Activated T-cell treated with anti-CD3 and anti-CD28 coated beads, Interleukin-2, amount 50 U/mL, for 24 hours (primary cell): ENCODE measurements around the gene VWA8.
"Not testable (repeated sequence)": the region's sequence is repeated elsewhere in the genome, so short reads cannot be mapped to it uniquely, and the experiment has no call there.

ENCODE experiments used
- DNase-seq: peaks from one replicate; pipeline ENCODE4 v3.0.0-alpha.2; 2020
- H3K27ac Mint-ChIP-seq: 2 replicates; pipeline ENCODE4 v1.8.0; 2020; ENCODE audit warnings: mild to moderate bottlenecking, mixed read lengths
- H3K27me3 Mint-ChIP-seq: 2 replicates; pipeline ENCODE4 v1.8.0; 2020; ENCODE audit warnings: mixed read lengths
- H3K36me3 Mint-ChIP-seq: 2 replicates; pipeline ENCODE4 v1.8.0; 2020; ENCODE audit warnings: low read depth, mixed read lengths
- H3K4me1 Mint-ChIP-seq: 2 replicates; pipeline ENCODE4 v1.8.0; 2020; ENCODE audit warnings: low read depth, mixed read lengths
- H3K4me3 Mint-ChIP-seq: 2 replicates; pipeline ENCODE4 v1.8.0; 2020; ENCODE audit warnings: mild to moderate bottlenecking, moderate library complexity, mixed read lengths
- H3K9me3 Mint-ChIP-seq: 2 replicates; pipeline ENCODE4 v1.8.0; 2020; ENCODE audit warnings: mixed read lengths

The VWA8 gene

DNA sequence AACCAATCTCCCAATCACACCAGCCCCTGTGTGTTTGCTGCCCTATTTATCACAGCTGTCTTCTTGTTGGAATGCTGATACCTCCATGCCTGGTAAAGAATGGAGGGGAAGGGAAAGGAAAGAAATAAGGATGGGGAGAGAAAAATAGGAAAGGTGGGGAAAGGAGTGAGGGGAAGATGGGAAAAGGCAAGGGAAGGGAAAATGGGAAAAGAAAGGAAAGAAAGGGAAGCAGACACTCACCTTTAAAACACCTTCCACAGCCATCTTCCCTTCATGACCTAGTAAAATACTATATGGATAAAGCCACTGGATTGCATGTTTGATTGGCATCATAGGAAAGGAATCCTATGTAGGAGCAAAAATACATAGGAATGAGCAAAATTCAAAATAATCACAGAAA, 77.8 kb downstream of the VWA8 start:
- Mint-ChIP-seq H3K4me1 (no peaks in the 10 kb centered on the region), H3K36me3 (peaks cover 86% of the 10 kb centered on the region), H3K4me3 (no peak overlapping the region), H3K9me3 (no peaks in the 10 kb centered on the region), H3K27ac (no peak overlapping the region), H3K27me3 (no peaks in the 10 kb centered on the region)
- no peak for DNase-seq

DNA sequence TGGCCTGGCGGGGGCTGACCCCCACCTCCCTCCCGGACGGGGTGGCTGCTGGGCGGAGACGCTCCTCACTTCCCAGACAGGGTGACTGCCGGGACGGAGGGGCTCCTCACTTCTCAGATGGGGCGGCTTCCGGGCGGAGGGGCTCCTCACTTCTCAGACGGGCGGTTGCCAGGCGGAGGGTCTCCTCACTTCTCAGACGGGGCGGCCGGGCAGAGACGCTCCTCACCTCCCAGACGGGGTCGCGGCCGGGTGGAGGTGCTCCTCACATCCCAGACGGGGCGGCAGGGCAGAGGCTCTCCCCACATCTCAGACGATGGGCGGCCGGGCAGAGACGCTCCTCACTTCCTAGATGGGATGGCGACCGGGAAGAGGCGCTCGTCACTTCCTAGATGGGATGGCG, 79.0 kb downstream of the VWA8 start:
- H3K9me3 Mint-ChIP-seq, H3K27ac Mint-ChIP-seq, DNase-seq, H3K4me1 Mint-ChIP-seq, H3K27me3 Mint-ChIP-seq, H3K4me3 Mint-ChIP-seq: not testable (repeated sequence)
- H3K36me3 Mint-ChIP-seq: peaks cover 77% of the 10 kb centered on the region

GRCh38 chr13:41880966-41881365, 79.9 kb downstream of the VWA8 start:
- no peaks in the 10 kb centered on the region for H3K4me1 Mint-ChIP-seq
- H3K36me3 Mint-ChIP-seq: peaks cover 68% of the 10 kb centered on the region
- no peak overlapping the region for H3K4me3 Mint-ChIP-seq
- H3K27me3 Mint-ChIP-seq: no peaks in the 10 kb centered on the region
- no peak overlapping the region for H3K27ac Mint-ChIP-seq
- H3K9me3 Mint-ChIP-seq: no peaks in the 10 kb centered on the region
- no peak for DNase-seq

- Mint-ChIP-seq H3K4me3 (no peak overlapping the region), H3K36me3 (peaks cover 76% of the 10 kb centered on the region), H3K4me1 (peaks cover 5% of the 10 kb centered on the region), H3K9me3 (no peaks in the 10 kb centered on the region), H3K27me3 (no peaks in the 10 kb centered on the region), H3K27ac (no peak overlapping the region)
- no peak for DNase-seq
Observed at GRCh38 chr13:41864658-41865057, 96.3 kb downstream of the VWA8 start.

- H3K27ac Mint-ChIP-seq, H3K4me3 Mint-ChIP-seq, H3K9me3 Mint-ChIP-seq, DNase-seq, H3K4me1 Mint-ChIP-seq, H3K27me3 Mint-ChIP-seq: not testable (repeated sequence)
- H3K36me3 Mint-ChIP-seq: peaks cover 88% of the 10 kb centered on the region
Observed at GRCh38 chr13:41862659-41863058, 98.2 kb downstream of the VWA8 start.

DNA sequence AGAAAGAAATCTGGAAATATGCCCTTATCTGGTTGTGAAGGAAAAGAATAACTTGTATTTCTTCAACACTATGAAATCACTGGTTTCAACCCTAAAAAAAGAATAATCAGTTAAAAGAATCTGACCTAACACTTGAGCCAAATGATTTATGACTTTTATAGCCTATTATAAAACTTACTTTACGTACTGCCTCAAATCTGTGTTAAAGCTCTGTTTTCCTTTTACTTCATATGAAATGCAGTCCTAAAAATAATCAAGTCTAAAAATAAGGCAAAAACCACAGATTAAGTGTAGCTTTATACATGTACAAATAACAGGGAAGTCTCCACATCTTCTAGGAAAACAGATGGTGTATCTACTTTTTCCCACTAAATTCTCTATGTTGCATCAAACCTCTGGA, 101.3 kb downstream of the VWA8 start:
- Mint-ChIP-seq H3K4me3 (no peak overlapping the region), H3K27me3 (no peaks in the 10 kb centered on the region), H3K9me3 (no peaks in the 10 kb centered on the region), H3K4me1 (peaks cover 5% of the 10 kb centered on the region), H3K27ac (no peak overlapping the region), H3K36me3 (peaks cover 86% of the 10 kb centered on the region)
- DNase-seq: no peak

GRCh38 chr13:41858780-41859179, 102.1 kb downstream of the VWA8 start:
- Mint-ChIP-seq H3K4me1 (peaks cover 5% of the 10 kb centered on the region), H3K36me3 (peaks cover 84% of the 10 kb centered on the region), H3K27me3 (no peaks in the 10 kb centered on the region), H3K9me3 (no peaks in the 10 kb centered on the region), H3K27ac (no peak overlapping the region), H3K4me3 (no peak overlapping the region)
- DNase-seq: no peak

- Mint-ChIP-seq H3K9me3 (no peaks in the 10 kb centered on the region), H3K27me3 (no peaks in the 10 kb centered on the region), H3K4me3 (no peak overlapping the region), H3K27ac (no peak overlapping the region), H3K4me1 (no peaks in the 10 kb centered on the region), H3K36me3 (peaks cover 79% of the 10 kb centered on the region)
- DNase-seq: no peak
Observed at GRCh38 chr13:41854758-41855157, 106.2 kb downstream of the VWA8 start.

- Mint-ChIP-seq H3K9me3 (no peaks in the 10 kb centered on the region), H3K27ac (no peak overlapping the region), H3K27me3 (no peaks in the 10 kb centered on the region), H3K4me1 (no peaks in the 10 kb centered on the region), H3K36me3 (peaks cover 69% of the 10 kb centered on the region), H3K4me3 (no peak overlapping the region)
- no peak for DNase-seq
Observed at GRCh38 chr13:41851351-41851750, 109.6 kb downstream of the VWA8 start.

GRCh38 chr13:41848435-41849255, 112.3 kb downstream of the VWA8 start:
- H3K36me3 Mint-ChIP-seq: peaks cover 71% of the 10 kb centered on the region
- H3K4me3 Mint-ChIP-seq: no peak overlapping the region
- no peaks in the 10 kb centered on the region for H3K27me3 Mint-ChIP-seq
- H3K4me1 Mint-ChIP-seq: no peaks in the 10 kb centered on the region
- peak overlapping the region; percentile 51 for H3K27ac Mint-ChIP-seq
- no peak for DNase-seq
- H3K9me3 Mint-ChIP-seq: no peaks in the 10 kb centered on the region

DNA sequence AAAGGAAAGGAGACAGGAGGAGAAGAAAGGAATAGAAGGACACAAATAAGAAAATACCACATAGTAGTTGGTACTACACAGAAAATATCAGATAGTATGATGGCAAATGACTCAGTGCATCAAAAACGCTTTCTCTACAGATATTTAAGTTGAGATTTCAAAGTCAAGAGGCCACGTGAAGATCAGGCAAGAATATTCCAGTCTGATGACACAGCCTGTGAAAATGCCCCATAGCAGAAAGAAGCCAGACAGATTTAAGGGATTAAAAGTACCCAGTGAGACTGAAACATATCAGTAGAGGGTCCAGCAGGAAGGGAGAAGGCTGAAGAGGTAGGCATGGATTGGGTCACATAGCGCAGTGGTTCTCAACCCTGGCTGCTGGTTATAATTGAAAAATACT, 113.7 kb downstream of the VWA8 start:
- DNase-seq: no peak
- no peak overlapping the region for H3K4me3 Mint-ChIP-seq
- H3K27me3 Mint-ChIP-seq: no peaks in the 10 kb centered on the region
- H3K36me3 Mint-ChIP-seq: peaks cover 68% of the 10 kb centered on the region
- no peaks in the 10 kb centered on the region for H3K9me3 Mint-ChIP-seq
- no peak overlapping the region for H3K27ac Mint-ChIP-seq
- no peaks in the 10 kb centered on the region for H3K4me1 Mint-ChIP-seq

- Mint-ChIP-seq H3K36me3 (peaks cover 70% of the 10 kb centered on the region), H3K4me3 (no peak overlapping the region), H3K4me1 (peaks cover 5% of the 10 kb centered on the region), H3K9me3 (no peaks in the 10 kb centered on the region), H3K27me3 (no peaks in the 10 kb centered on the region), H3K27ac (no peak overlapping the region)
- no peak for DNase-seq
Observed at GRCh38 chr13:41842036-41842620, 118.8 kb downstream of the VWA8 start.

DNA sequence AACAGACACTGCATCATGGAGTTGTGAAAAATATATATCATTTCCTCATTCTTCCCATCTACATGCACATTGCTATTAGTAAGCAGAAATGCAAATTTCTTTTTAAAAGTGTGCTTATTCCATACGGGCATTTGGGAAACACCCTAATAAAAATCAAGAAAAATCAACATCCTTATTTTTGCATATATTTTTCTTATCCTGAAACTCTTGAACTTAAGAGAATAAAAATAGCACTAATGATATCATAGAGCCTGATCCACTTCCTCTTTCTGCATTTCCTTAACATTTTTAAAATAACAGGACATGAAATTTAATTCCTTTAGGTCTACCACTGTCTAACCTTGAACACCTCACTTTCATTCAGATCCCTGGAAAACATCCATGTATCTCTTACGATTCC, 123.3 kb downstream of the VWA8 start:
- H3K27ac Mint-ChIP-seq: no peak overlapping the region
- H3K4me1 Mint-ChIP-seq: peaks cover 5% of the 10 kb centered on the region
- H3K4me3 Mint-ChIP-seq: no peak overlapping the region
- H3K27me3 Mint-ChIP-seq: no peaks in the 10 kb centered on the region
- DNase-seq: no peak
- peaks cover 2% of the 10 kb centered on the region for H3K9me3 Mint-ChIP-seq
- H3K36me3 Mint-ChIP-seq: peaks cover 66% of the 10 kb centered on the region

DNA sequence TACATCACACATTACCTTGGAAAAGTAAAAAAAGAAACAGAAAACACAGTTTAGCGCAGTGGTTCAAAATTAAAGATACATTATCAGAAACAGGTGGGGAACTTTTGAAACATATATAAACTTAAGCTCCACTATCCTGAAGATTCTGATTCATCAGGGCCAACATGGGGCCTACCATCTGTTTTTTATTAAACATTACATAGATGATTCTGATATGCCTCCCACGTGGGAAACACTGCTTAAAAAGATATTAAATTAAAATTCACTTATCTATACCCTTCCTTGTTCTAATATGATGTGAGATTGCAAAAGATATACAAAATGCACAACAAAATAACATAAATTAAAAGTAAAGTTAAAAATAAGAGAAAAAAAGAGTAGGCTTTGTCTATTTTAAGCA, 125.0 kb downstream of the VWA8 start:
- H3K27ac Mint-ChIP-seq: no peak overlapping the region

GRCh38 chr13:41834697-41835096, 126.2 kb downstream of the VWA8 start:
- not testable (repeated sequence) for H3K27ac Mint-ChIP-seq, H3K4me3 Mint-ChIP-seq, H3K4me1 Mint-ChIP-seq, H3K27me3 Mint-ChIP-seq, H3K9me3 Mint-ChIP-seq, DNase-seq
- peaks cover 71% of the 10 kb centered on the region for H3K36me3 Mint-ChIP-seq

More for the DNA sequence above, 125.0 kb downstream of the VWA8 start:
- Mint-ChIP-seq H3K9me3 (peaks cover 2% of the 10 kb centered on the region), H3K27me3 (no peaks in the 10 kb centered on the region), H3K4me3 (no peak overlapping the region), H3K36me3 (peaks cover 76% of the 10 kb centered on the region), H3K4me1 (peaks cover 5% of the 10 kb centered on the region)
- DNase-seq: no peak
